HepG2 (cell line): ENCODE data around the gene HID1.
A peak's percentile ranks its signal among the peaks of the same experiment; 100 is the strongest.

Experiments used
- EZH2 ChIP-seq: conservative IDR thresholded peaks from 2 replicates; pipeline ENCODE4 v1.6.1; 2012; ENCODE audit warnings: mild to moderate bottlenecking, low read depth, low read length, moderate library complexity
- FIP1L1 ChIP-seq: fragments of 200-400 bp; formaldehyde crosslinking; IDR thresholded peaks from 2 replicates; pipeline ENCODE4 v1.6.1; 2018; ENCODE audit warnings: low read depth, mild to moderate bottlenecking, low read length, moderate library complexity, borderline replicate concordance; ENCODE audit not compliant: insufficient read depth
- GABPA ChIP-seq, 2 experiments: IDR thresholded peaks; 2 replicates each; pipeline ENCODE4 v1.6.1; 2011 to 2016; ENCODE audit warnings: low read depth in 2 of 2, low read length in 1 of 2, missing biosample characterization in 1 of 2, missing genetic modification characterization in 1 of 2
- HCFC1 ChIP-seq: fragments of 150-350 bp; IDR thresholded peaks from 2 replicates; pipeline ENCODE4 v1.6.1; 2014; ENCODE audit warnings: low read depth, low read length
- HNRNPL ChIP-seq: fragments of 200-400 bp; formaldehyde crosslinking; IDR thresholded peaks from 2 replicates; pipeline ENCODE4 v1.6.1; 2017; ENCODE audit warnings: mild to moderate bottlenecking, low read depth, low read length
- KAT7 ChIP-seq: IDR thresholded peaks from 2 replicates; pipeline ENCODE4 v1.6.1; 2018; ENCODE audit warnings: borderline replicate concordance, missing compliant biosample characterization
- MXI1 ChIP-seq: IDR thresholded peaks from 3 replicates; pipeline ENCODE4 v1.6.1; 2012; ENCODE audit warnings: low read depth, low read length, inconsistent platforms, borderline replicate concordance
- POLR2AphosphoS2 ChIP-seq: IDR thresholded peaks from 2 replicates; pipeline ENCODE4 v1.6.1; 2011; ENCODE audit warnings: low read depth, low read length, improper control_type of control experiment
- ZFP1 ChIP-seq: IDR thresholded peaks from 2 replicates; pipeline ENCODE4 v1.6.1; 2016
- ZNF180 ChIP-seq: sonication (generic); formaldehyde crosslinking; IDR thresholded peaks from 2 replicates; pipeline ENCODE4 v1.4.0; 2020; ENCODE audit warnings: low read depth, missing genetic modification reagents, borderline replicate concordance
- TF ChIP-seq, protein P1 (sequence below): sonication (generic); formaldehyde crosslinking; IDR thresholded peaks from 2 replicates; pipeline ENCODE4 v1.5.0; 2020; ENCODE audit warnings: mild to moderate bottlenecking, missing genetic modification reagents, moderate library complexity
- TF ChIP-seq, protein P2 (sequence below): IDR thresholded peaks from 2 replicates; pipeline ENCODE4 v1.4.0; 2020; ENCODE audit warnings: mild to moderate bottlenecking, missing genetic modification reagents
- TF ChIP-seq, protein P3 (sequence below): sonication (generic); formaldehyde crosslinking; IDR thresholded peaks from 2 replicates; pipeline ENCODE4 v1.4.0; 2020; ENCODE audit warnings: missing genetic modification reagents
- TF ChIP-seq, protein P4 (sequence below): IDR thresholded peaks from 2 replicates; pipeline ENCODE4 v1.6.1; 2012; ENCODE audit warnings: low read length, improper control_type of control experiment

DNA sequence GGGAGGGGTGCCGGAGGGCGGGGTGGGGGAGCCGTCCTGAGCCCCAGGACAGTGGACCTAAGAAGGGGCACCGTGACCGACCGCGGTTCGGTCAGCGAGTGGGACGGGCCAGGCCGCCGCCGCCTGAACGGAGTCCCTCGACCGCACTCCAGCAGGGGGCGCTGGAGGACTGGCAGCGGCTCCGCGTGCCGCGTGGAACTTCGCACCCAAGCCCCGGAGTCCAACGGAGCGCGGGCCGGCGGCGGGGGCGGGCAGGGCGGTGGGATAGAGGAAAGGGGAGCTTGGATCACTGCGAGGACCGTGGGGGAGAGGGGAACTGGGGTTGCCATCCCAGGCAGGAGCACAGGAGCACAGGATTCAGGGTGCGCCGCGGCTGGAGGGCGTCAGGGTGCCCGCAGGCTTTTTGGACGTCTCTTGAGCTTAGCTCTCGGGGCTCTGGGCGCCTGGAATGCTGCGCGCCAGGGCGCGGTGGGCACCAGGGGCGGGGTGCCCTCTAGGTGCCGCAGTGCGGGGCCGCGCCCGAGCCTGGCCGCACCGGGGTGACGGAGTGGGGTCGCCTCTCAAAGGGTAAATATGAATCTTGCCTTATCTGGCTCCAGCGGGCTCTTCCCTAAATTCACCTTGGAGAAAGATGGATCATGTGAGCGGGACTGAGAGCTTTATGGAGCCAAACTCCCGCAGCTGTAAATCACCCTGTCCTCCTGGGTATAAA lies 48.9 kb downstream of the HID1 start:
- TF ChIP-seq HCFC1, result no peak
- no peak for TF ChIP-seq POLR2AphosphoS2
- no peak for TF ChIP-seq ZFP1 (CRISPR knock-in tag)
- no peak for TF ChIP-seq HNRNPL
- no peak for TF ChIP-seq ZNF180
- TF ChIP-seq, protein P1, sequence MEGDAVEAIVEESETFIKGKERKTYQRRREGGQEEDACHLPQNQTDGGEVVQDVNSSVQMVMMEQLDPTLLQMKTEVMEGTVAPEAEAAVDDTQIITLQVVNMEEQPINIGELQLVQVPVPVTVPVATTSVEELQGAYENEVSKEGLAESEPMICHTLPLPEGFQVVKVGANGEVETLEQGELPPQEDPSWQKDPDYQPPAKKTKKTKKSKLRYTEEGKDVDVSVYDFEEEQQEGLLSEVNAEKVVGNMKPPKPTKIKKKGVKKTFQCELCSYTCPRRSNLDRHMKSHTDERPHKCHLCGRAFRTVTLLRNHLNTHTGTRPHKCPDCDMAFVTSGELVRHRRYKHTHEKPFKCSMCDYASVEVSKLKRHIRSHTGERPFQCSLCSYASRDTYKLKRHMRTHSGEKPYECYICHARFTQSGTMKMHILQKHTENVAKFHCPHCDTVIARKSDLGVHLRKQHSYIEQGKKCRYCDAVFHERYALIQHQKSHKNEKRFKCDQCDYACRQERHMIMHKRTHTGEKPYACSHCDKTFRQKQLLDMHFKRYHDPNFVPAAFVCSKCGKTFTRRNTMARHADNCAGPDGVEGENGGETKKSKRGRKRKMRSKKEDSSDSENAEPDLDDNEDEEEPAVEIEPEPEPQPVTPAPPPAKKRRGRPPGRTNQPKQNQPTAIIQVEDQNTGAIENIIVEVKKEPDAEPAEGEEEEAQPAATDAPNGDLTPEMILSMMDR, result peak; percentile 91
- no peak for TF ChIP-seq EZH2
- no peak for TF ChIP-seq FIP1L1
- no peak for TF ChIP-seq GABPA (IDR thresholded peaks at IDR 0.05; ENCODE audit: low read depth, low read length)
- TF ChIP-seq GABPA (CRISPR knock-in tag; IDR thresholded peaks at IDR 0.05; ENCODE audit: low read depth), result no peak
- no peak for TF ChIP-seq MXI1
- TF ChIP-seq KAT7, result no peak
- TF ChIP-seq, protein P2, sequence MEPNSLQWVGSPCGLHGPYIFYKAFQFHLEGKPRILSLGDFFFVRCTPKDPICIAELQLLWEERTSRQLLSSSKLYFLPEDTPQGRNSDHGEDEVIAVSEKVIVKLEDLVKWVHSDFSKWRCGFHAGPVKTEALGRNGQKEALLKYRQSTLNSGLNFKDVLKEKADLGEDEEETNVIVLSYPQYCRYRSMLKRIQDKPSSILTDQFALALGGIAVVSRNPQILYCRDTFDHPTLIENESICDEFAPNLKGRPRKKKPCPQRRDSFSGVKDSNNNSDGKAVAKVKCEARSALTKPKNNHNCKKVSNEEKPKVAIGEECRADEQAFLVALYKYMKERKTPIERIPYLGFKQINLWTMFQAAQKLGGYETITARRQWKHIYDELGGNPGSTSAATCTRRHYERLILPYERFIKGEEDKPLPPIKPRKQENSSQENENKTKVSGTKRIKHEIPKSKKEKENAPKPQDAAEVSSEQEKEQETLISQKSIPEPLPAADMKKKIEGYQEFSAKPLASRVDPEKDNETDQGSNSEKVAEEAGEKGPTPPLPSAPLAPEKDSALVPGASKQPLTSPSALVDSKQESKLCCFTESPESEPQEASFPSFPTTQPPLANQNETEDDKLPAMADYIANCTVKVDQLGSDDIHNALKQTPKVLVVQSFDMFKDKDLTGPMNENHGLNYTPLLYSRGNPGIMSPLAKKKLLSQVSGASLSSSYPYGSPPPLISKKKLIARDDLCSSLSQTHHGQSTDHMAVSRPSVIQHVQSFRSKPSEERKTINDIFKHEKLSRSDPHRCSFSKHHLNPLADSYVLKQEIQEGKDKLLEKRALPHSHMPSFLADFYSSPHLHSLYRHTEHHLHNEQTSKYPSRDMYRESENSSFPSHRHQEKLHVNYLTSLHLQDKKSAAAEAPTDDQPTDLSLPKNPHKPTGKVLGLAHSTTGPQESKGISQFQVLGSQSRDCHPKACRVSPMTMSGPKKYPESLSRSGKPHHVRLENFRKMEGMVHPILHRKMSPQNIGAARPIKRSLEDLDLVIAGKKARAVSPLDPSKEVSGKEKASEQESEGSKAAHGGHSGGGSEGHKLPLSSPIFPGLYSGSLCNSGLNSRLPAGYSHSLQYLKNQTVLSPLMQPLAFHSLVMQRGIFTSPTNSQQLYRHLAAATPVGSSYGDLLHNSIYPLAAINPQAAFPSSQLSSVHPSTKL (CRISPR knock-in tag), result peak; percentile 36; the same call in 1 of the 2 replicates
- TF ChIP-seq, protein P3, sequence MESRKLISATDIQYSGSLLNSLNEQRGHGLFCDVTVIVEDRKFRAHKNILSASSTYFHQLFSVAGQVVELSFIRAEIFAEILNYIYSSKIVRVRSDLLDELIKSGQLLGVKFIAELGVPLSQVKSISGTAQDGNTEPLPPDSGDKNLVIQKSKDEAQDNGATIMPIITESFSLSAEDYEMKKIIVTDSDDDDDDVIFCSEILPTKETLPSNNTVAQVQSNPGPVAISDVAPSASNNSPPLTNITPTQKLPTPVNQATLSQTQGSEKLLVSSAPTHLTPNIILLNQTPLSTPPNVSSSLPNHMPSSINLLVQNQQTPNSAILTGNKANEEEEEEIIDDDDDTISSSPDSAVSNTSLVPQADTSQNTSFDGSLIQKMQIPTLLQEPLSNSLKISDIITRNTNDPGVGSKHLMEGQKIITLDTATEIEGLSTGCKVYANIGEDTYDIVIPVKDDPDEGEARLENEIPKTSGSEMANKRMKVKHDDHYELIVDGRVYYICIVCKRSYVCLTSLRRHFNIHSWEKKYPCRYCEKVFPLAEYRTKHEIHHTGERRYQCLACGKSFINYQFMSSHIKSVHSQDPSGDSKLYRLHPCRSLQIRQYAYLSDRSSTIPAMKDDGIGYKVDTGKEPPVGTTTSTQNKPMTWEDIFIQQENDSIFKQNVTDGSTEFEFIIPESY (CRISPR knock-in tag), result no peak
- TF ChIP-seq, protein P4, sequence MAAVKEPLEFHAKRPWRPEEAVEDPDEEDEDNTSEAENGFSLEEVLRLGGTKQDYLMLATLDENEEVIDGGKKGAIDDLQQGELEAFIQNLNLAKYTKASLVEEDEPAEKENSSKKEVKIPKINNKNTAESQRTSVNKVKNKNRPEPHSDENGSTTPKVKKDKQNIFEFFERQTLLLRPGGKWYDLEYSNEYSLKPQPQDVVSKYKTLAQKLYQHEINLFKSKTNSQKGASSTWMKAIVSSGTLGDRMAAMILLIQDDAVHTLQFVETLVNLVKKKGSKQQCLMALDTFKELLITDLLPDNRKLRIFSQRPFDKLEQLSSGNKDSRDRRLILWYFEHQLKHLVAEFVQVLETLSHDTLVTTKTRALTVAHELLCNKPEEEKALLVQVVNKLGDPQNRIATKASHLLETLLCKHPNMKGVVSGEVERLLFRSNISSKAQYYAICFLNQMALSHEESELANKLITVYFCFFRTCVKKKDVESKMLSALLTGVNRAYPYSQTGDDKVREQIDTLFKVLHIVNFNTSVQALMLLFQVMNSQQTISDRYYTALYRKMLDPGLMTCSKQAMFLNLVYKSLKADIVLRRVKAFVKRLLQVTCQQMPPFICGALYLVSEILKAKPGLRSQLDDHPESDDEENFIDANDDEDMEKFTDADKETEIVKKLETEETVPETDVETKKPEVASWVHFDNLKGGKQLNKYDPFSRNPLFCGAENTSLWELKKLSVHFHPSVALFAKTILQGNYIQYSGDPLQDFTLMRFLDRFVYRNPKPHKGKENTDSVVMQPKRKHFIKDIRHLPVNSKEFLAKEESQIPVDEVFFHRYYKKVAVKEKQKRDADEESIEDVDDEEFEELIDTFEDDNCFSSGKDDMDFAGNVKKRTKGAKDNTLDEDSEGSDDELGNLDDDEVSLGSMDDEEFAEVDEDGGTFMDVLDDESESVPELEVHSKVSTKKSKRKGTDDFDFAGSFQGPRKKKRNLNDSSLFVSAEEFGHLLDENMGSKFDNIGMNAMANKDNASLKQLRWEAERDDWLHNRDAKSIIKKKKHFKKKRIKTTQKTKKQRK, result no peak
